Mononuclear cell (primary cell): ENCODE results near the gene NACA2. TPM values are rescaled to one million over a fixed set of nuclear protein-coding genes. Genes with fewer than 3 reads are reported as not detected.
"Not testable (repeated sequence)": the region's sequence is repeated elsewhere in the genome, so short reads cannot be mapped to it uniquely, and the experiment has no call there.

Experiments used
- H3K27me3 ChIP-seq: 2 replicates; pipeline ENCODE4 v1.6.0; 2011; ENCODE audit warnings: low read length, control low read depth; ENCODE audit not compliant: insufficient read depth
- H3K4me1 ChIP-seq: 2 replicates; pipeline ENCODE4 v1.5.1; 2011; ENCODE audit warnings: mild to moderate bottlenecking, low read length, control low read depth; ENCODE audit not compliant: insufficient read depth
- H3K4me3 ChIP-seq: 2 replicates; pipeline ENCODE4 v1.5.1; 2011; ENCODE audit warnings: mild to moderate bottlenecking, low read length, moderate library complexity
- H3K9me3 ChIP-seq: 2 replicates; pipeline ENCODE4 v1.5.1; 2011; ENCODE audit warnings: low read depth, mild to moderate bottlenecking, control low read depth, low read length
- total RNA-seq: library from RNA; depleted of rRNA; stranded (reverse); fragments of >200 nt; gene quantifications from one replicate; pipeline ENCODE4 v1.2.3, GENCODE V29; 2012

Gene NACA2
- total RNA-seq, 1 donor, result 0.31 TPM

- Histone ChIP-seq H3K4me1 (no peaks in the 10 kb centered on the region), H3K27me3 (peaks cover 19% of the 10 kb centered on the region), H3K9me3 (no peaks in the 10 kb centered on the region), H3K4me3 (no peak overlapping the region)
Observed at GRCh38 chr17:61556224-61557188, 34.5 kb downstream of the NACA2 start.

GRCh38 chr17:61555127-61555566 is 35.9 kb downstream of the NACA2 start:
- Histone ChIP-seq H3K4me1 (no peaks in the 10 kb centered on the region), H3K9me3 (no peaks in the 10 kb centered on the region), H3K4me3 (no peak overlapping the region), H3K27me3 (peaks cover 24% of the 10 kb centered on the region)

- Histone ChIP-seq H3K4me1 (no peaks in the 10 kb centered on the region), H3K4me3 (no peak overlapping the region), H3K9me3 (no peaks in the 10 kb centered on the region), H3K27me3 (peaks cover 34% of the 10 kb centered on the region)
Observed at GRCh38 chr17:61554209-61554608, 36.8 kb downstream of the NACA2 start.

GRCh38 chr17:61552560-61552959 is 38.5 kb downstream of the NACA2 start:
- not testable (repeated sequence) for H3K4me3 ChIP-seq, H3K4me1 ChIP-seq, H3K9me3 ChIP-seq
- peaks cover 37% of the 10 kb centered on the region for H3K27me3 ChIP-seq

GRCh38 chr17:61551255-61551742 is 39.7 kb downstream of the NACA2 start:
- Histone ChIP-seq H3K4me1 (no peaks in the 10 kb centered on the region), H3K9me3 (no peaks in the 10 kb centered on the region), H3K4me3 (no peak overlapping the region), H3K27me3 (peaks cover 36% of the 10 kb centered on the region)

GRCh38 chr17:61547113-61547512 is 43.9 kb downstream of the NACA2 start:
- Histone ChIP-seq H3K4me1 (no peaks in the 10 kb centered on the region), H3K9me3 (peaks cover 7% of the 10 kb centered on the region), H3K4me3 (no peak overlapping the region), H3K27me3 (peaks cover 40% of the 10 kb centered on the region)

GRCh38 chr17:61545335-61545938 is 45.6 kb downstream of the NACA2 start:
- Histone ChIP-seq H3K27me3 (peaks cover 37% of the 10 kb centered on the region), H3K4me1 (no peaks in the 10 kb centered on the region), H3K4me3 (no peak overlapping the region), H3K9me3 (peaks cover 7% of the 10 kb centered on the region)

GRCh38 chr17:61543786-61544415 is 47.1 kb downstream of the NACA2 start:
- peaks cover 7% of the 10 kb centered on the region for H3K9me3 ChIP-seq
- H3K4me3 ChIP-seq, result no peak overlapping the region
- peaks cover 22% of the 10 kb centered on the region for H3K27me3 ChIP-seq
- no peaks in the 10 kb centered on the region for H3K4me1 ChIP-seq

GRCh38 chr17:61542027-61542426 is 49.0 kb downstream of the NACA2 start:
- peaks cover 18% of the 10 kb centered on the region for H3K27me3 ChIP-seq

GRCh38 chr17:61540874-61541273 is 50.1 kb downstream of the NACA2 start:
- Histone ChIP-seq H3K4me1 (no peaks in the 10 kb centered on the region), H3K27me3 (peaks cover 11% of the 10 kb centered on the region), H3K9me3 (peaks cover 7% of the 10 kb centered on the region)

More at GRCh38 chr17:61542027-61542426, 49.0 kb downstream of the NACA2 start:
- Histone ChIP-seq H3K9me3 (peaks cover 7% of the 10 kb centered on the region), H3K4me1 (no peaks in the 10 kb centered on the region), H3K4me3 (no peak overlapping the region)

More at GRCh38 chr17:61540874-61541273, 50.1 kb downstream of the NACA2 start:
- H3K4me3 ChIP-seq, result no peak overlapping the region

Other genes starting within 250 kb of the NACA2 start
- 0.10 TPM for gene TBX2, start 191.4 kb downstream of the NACA2 start, total RNA-seq
- gene TBX4, start 138.8 kb downstream of the NACA2 start, total RNA-seq, result under 0.01 TPM